OCI-LY7 (cell line): ENCODE measurements around the gene TRMT61A.

Source experiments
- CTCF ChIP-seq: fragments of 200-600 bp; sonication (generic); conservative IDR thresholded peaks from 2 replicates; pipeline ENCODE4 v1.5.1; 2014; ENCODE audit warnings: mild to moderate bottlenecking, antibody characterized with exemption, low read length, moderate library complexity, mixed read lengths
- EZH2phosphoT487 ChIP-seq: fragments of 200-600 bp; sonication (generic); IDR thresholded peaks from 2 replicates; pipeline ENCODE4 v1.6.1; 2018; ENCODE audit warnings: low read depth, borderline replicate concordance, mild to moderate bottlenecking, mixed run types, antibody characterized with exemption, low read length, moderate library complexity, mixed read lengths

- TF ChIP-seq EZH2phosphoT487 (no peak), CTCF (no peak)
These were observed 40.0 kb upstream of the TRMT61A start for GRCh38 chr14:103488960-103489359.
